HG02759 (cell line): Measurements from ENCODE around the gene ACOT8.
"Not testable (repeated sequence)": the region's sequence is repeated elsewhere in the genome, so short reads cannot be mapped to it uniquely, and the experiment has no call there.

ENCODE experiments used
- ATAC-seq: cut with Tn5 transposase; IDR thresholded peaks from one replicate; pipeline ENCODE4 v1.9.1; 2021; ENCODE audit warnings: mild to moderate bottlenecking, moderate library complexity; ENCODE audit not compliant: unreplicated experiment

Gene ACOT8

DNA sequence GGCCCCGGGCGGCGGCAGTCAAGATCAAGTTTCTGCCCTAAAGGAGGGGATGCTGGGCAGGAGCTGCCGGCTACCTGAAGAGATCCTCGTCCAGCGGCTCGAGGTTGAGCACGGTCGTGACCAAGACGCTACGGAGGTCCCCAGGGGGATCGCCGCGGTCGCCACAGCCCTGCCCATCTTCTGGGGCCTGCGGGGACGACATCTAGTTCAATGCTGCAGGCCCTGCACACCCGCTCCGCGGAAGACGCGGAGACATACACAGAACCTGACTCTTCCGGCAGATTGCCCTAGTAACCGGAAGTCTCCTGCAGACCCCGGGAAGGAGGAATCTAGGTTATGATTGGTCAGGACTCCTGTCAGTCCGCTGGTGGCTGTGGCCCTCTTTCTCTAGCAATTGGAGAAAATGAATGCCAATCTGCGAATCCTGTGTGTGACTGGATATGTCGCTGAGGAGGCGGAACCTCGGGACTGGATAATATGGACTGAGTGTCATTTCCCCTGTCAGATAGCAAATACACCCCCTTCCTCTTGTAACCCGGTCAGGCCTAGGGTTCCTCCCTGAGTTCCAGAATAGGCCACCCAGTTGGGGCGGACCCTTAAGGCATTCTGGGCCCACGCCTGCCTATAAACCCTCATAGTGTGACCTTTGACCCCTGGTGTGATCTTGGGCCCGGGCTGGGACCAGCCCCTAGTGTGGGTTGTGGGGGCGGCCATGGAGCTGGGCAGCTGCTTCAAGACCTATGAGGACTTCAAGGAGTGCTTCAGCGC, at the start of gene ACOT8, which contains the start of gene ZSWIM3:
TSS of gene ACOT8 (minus strand) at position 279 of the 768 bp plus-strand sequence. CDS start at position 202, 77 bp downstream.
TSS of gene ZSWIM3 (plus strand) at position 501 of the 768 bp plus-strand sequence. CDS start at position 713, 212 bp downstream.
- peak; percentile 91 for ATAC-seq

GRCh38 chr20:45905505-45906079, 48.4 kb upstream of the ACOT8 start:
- ATAC-seq, result no peak

DNA sequence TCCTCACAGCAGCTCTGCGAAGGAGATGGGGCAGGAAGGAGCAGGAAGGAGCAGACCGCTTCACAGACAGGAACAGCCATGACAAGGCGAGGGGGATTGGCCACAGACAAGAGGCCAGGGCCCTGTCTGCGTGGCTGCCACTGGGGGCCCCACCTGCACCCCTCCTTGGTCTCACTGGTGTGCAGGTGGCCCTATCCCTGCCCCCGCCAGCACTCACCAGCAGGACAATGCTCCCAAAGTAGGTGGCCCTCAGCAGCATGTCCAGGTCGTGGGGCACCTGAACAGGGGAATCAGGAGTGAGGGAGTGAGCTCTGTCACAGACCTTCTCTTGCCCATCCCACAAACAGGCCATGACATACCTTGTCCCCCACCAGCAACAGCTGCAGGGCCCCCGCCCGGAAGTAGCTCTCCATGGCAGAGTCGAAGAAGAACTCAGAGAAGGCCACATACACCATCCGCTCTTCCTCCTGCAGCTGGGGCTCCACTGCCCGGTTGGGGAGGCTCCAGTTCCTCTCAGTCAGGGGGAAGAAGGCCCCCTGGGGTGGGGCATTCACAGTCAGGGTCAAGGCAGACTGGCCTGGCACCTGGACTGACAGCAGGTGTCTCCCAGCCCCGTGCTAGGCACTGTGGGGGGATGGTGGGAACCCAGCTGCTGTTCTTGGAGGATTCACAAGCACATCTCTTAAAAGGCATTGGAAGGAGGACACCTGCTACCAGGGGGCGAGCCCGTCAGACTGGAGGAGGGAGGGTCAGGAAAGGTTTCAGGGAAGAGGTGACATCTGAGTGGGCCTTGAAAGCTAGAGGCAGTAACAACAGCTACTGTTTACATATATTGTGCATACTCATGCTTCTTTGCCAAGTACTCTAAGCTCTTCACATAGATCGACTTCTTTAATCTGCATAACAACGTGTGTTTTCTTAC, 47.7 kb upstream of the ACOT8 start:
- ATAC-seq, result no peak

- ATAC-seq, result no peak
Observed at GRCh38 chr20:45902199-45902701, 45.1 kb upstream of the ACOT8 start.

GRCh38 chr20:45901332-45901731, 44.1 kb upstream of the ACOT8 start:
- ATAC-seq, result not testable (repeated sequence)

DNA sequence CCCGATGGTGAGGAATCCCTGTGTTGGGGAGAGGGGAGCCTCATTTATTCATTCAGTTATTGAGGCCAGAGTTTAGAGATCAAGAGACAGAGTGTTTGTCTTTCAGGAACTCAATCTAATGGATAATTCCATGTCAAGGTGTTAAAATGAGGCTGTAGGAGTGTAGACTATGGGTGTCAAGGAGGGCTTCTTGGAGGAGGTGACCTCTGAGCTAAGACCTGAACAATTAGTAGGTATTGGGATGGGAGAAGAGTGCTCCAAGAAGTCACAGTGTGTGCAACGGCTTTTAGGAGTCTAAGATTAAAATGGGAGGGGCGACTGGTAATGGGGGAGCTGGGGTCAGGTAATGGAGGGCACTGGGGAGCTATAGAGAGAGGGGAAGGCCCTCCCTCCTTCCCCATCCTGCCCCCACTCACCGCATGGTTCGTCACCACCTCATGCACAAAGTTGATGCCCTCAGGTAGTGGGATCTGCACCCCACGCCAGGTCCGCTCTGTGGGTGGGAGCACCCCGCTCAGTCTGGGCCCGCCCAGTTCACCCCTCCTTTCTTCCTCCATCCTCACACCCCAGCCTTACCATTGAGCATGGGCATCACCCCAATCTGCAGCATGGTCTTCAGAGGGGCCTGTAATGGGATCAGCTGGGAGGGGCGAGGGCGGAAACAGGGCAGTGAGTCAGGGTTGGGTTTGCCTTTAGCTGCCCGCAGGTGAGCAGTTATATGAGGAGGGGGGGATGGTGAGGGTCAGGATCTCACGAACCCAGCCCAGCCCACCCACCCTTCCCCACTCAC, 42.0 kb upstream of the ACOT8 start:
- no peak for ATAC-seq

GRCh38 chr20:45898285-45898684, 41.1 kb upstream of the ACOT8 start:
- no peak for ATAC-seq

GRCh38 chr20:45897692-45898091, 40.5 kb upstream of the ACOT8 start:
- no peak for ATAC-seq

DNA sequence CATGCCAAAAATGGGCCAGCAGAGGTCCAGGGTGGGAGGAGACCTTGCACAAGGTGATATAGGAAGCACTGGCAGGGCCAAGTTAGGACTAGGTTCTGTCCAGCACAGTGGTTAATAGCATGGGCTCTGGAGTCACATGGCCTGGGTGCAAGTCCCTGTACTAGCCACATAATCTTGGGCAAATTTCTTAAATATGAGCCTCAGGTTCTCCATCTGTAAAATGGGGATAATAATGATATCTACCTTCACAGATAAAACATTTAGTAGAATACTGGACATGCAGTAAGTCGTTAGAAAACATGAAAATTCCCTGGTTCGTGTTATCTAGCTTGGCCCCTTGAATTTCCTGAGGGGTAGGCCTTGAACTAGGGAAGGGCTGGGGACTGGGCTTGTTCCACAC, 40.1 kb upstream of the ACOT8 start:
- no peak for ATAC-seq

DNA sequence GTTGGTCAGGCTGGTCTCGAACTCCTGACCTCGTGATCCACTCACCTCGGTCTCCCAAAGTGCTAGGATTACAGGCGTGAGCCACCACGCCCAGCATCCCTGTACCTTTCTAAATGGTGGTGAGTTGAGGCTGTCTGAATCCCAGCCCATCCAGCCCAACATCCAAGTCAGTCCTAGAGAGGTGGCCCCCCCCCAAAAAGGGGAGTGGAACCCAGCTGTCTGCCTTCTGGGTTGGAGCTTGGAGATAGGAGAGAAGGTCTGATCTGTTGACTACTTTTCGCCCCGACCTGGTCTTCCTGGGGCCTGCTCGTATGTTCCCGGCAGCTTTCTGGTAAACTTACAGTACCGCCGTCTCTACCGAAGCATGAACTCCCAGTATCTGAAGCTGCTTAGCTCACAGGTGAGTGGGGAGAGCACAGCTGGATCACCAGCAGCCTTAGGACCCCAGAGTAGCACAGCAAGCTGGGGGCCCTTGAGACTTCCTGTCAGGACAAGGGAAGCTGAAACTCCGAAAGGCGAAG, 39.5 kb upstream of the ACOT8 start:
- no peak for ATAC-seq

DNA sequence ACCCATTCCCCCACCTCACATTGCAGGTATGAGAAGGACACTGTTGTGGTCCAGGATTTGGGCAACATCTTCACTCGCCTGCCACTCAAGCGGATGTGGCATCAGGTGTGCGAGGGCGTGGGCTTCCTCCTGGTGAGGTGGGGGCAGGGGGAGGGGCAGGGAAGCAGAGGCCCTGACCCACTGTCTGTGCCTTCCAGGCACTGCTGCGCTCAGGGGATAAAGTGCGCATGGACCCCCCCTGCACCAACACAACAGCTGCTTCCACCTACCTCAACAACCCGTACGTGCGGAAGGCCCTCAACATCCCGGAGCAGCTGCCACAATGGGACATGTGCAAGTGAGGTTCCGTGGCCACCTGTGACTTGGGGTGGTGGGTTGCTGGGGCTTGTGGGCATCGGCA, 37.6 kb upstream of the ACOT8 start:
- ATAC-seq, result no peak

DNA sequence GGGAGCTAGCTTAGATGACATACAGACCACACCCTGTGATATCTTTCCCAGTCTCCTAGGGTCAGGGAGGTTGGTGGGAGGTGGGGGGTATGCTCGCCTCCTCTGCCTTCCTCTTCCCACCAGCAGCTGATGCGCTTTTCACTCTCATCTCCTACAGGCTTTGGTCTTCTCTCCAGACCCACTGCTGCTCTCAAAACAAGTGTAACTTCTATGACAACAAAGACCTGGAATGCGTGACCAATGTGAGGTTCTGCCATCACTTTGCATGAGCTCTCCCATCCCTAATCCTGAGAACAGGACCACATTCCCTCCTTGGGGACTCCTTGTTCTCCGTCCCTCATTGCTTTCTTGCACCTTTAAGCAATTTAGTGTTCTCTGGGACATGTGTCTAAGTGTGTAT, 36.6 kb upstream of the ACOT8 start:
- no peak for ATAC-seq

DNA sequence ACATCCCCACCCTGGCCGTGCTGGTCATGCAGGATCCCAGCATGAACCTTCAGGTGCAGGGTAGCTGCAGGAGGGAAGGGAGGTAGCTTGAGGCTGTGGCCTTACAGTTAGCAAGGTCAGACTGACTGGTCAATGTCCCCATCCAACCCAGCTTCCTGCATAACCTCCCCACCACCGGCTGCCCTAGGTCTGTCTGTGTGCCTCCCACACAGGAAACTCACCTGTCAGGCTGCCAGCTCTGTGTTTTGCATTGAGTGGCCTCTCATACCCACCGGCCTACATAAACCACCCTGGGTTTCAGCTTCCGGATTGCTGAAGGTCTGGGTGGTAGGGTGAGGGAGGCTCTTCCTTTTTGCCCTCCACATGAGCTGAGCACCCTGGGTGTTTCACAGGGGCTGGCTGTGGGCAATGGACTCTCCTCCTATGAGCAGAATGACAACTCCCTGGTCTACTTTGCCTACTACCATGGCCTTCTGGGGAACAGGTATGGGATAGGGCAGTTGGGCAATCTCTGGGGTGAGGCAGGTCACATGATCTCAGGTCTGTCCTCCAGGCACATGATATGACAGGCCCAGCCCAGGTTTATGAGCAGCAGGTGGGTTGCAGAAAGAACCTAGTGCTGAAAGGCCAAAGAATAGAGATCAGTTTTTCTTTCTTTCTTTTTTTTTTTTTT, 35.8 kb upstream of the ACOT8 start:
- no peak for ATAC-seq

DNA sequence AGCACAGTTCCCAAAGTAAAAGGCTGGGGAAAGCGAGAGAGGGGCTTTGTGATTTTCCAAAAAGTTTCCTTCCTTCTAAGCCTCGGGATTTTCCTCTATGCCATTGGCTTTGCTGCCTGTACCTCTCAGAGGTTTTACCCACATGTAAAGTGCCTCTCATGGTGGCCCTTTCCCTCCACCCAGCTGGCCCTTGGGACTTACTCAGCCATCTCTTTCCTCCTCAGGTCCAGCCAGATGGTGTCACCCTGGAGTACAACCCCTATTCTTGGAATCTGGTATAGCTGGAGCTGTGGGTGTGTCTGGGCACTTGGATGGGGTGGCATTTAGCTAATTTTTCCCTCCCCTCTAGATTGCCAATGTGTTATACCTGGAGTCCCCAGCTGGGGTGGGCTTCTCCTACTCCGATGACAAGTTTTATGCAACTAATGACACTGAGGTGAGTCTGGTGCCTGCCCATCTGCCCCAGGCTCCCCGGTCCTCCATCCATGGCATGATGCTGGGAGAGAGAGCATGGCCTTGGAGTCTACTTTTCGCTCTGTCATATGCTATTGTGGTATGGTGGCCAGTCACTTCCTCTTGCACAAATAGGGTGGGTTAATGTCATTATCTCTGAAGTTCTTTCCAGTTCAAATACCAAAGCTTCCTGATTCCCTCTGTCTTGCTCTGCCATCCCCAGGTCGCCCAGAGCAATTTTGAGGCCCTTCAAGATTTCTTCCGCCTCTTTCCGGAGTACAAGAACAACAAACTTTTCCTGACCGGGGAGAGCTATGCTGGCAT, 35.0 kb upstream of the ACOT8 start:
- no peak for ATAC-seq

GRCh38 chr20:45890985-45891983, 34.1 kb upstream of the ACOT8 start, which contains the start of the genes CTSA and NEURL2:
CTSA (plus strand) TSS chr20:45891335; CDS start chr20:45891569, 234 bp downstream.
NEURL2 (minus strand) TSS chr20:45891208; CDS start chr20:45890991, 217 bp downstream.
- peak; percentile 82 for ATAC-seq

GRCh38 chr20:45890077-45890984, 33.1 kb upstream of the ACOT8 start:
- ATAC-seq, result peak; percentile 20
